ACHN (cell line): ENCODE measurements around the gene ABCA4.

Experiments used
- DNase-seq: peaks from one replicate; pipeline ENCODE4 v3.0.0-alpha.2; 2015
- in situ Hi-C: cut with HindIII; loops from 2 replicates; pipeline ENCODE4 v1.10.0; 2017; ENCODE audit warnings: low sequenced_read_pairs, low pct_ligation_motif_present, low pct_unique_long_range_greater_than_20kb

Gene ABCA4

GRCh38 chr1:94094469-94095111, 26.4 kb downstream of the ABCA4 start:
- in situ Hi-C loops = no loop called here
- no peak for DNase-seq

- no peak for DNase-seq
- in situ Hi-C loops = no loop called here
Observed at GRCh38 chr1:94093996-94094395, 27.0 kb downstream of the ABCA4 start.

GRCh38 chr1:94093396-94093795, 27.6 kb downstream of the ABCA4 start:
- in situ Hi-C loops = no loop called here

GRCh38 chr1:94092210-94092613, 28.7 kb downstream of the ABCA4 start:
- in situ Hi-C loops = no loop called here
- no peak for DNase-seq

More at GRCh38 chr1:94093396-94093795, 27.6 kb downstream of the ABCA4 start:
- no peak for DNase-seq

- in situ Hi-C loops = no loop called here
- no peak for DNase-seq
Observed at GRCh38 chr1:94090761-94091160, 30.2 kb downstream of the ABCA4 start.

GRCh38 chr1:94087193-94087592, 33.8 kb downstream of the ABCA4 start:
- in situ Hi-C loops = no loop called here
- no peak for DNase-seq

- in situ Hi-C loops = no loop called here
- DNase-seq = no peak
Observed at GRCh38 chr1:94084547-94084946, 36.4 kb downstream of the ABCA4 start.

GRCh38 chr1:94084085-94084484, 36.9 kb downstream of the ABCA4 start:
- in situ Hi-C loops = no loop called here
- no peak for DNase-seq

GRCh38 chr1:94083681-94084080, 37.3 kb downstream of the ABCA4 start:
- in situ Hi-C loops = no loop called here
- DNase-seq = no peak

- DNase-seq = peak; percentile 27
- in situ Hi-C loops = no loop called here
Observed at GRCh38 chr1:94081566-94082344, 39.2 kb downstream of the ABCA4 start.

GRCh38 chr1:94079989-94080388, 41.0 kb downstream of the ABCA4 start:
- in situ Hi-C loops = no loop called here
- no peak for DNase-seq

GRCh38 chr1:94079080-94079940, 41.6 kb downstream of the ABCA4 start:
- in situ Hi-C loops = no loop called here
- peak; percentile 29 for DNase-seq

GRCh38 chr1:94072840-94073522, 48.0 kb downstream of the ABCA4 start:
- in situ Hi-C loops = no loop called here
- DNase-seq = no peak

- DNase-seq = no peak
- in situ Hi-C loops = no loop called here
Observed at GRCh38 chr1:94071976-94072375, 49.0 kb downstream of the ABCA4 start.

GRCh38 chr1:94071391-94071790, 49.6 kb downstream of the ABCA4 start:
- in situ Hi-C loops = no loop called here
- DNase-seq = no peak

- in situ Hi-C loops = no loop called here
- DNase-seq = no peak
Observed at GRCh38 chr1:94070865-94071264, 50.1 kb downstream of the ABCA4 start.

GRCh38 chr1:94069919-94070285, 51.0 kb downstream of the ABCA4 start:
- DNase-seq = no peak
- in situ Hi-C loops = no loop called here

GRCh38 chr1:94068999-94069918, 51.7 kb downstream of the ABCA4 start:
- no peak for DNase-seq
- in situ Hi-C loops = no loop called here
